ENCODE data around the gene LAMB4.

The LAMB4 gene

DNA sequence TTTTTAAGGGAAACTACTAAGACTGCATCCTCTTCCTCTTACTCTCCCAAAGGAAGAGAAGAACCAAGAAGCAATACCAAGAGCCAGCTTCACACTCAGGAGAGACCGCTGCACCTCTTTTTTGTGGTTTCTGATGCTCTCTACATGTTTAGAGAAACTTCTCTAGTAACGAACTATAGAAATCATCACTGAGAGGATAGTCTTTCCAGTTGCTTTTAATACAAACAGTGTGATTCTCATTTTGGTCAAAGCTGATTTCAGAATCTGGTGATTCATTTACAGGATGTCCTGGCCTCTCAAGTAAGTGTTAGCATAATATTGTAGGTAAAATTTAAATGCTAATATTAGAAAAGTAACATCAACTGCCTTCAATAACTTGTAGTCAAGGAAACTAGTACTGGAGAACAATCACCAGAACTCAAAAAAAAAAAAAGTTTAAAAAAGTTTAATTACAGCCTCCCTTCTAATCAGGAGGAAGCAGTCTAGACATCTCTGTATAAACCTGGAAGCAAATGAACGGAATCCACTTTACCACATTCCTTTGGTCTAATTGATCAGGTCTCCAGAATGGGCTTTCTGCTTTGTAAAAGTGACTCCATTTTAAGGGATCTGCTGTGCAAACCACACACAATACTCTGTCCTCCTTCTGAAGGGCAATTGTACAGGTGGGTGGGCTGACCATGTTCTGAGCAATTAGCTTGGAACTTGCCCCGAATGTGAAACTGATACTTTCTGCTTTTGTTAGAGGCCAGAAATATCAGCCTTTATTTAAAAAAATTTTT is 130.2 kb downstream of the LAMB4 start:
- in situ Hi-C loops (cut with MboI; ENCODE audit: low sequenced_read_pairs) = no loop called here

DNA sequence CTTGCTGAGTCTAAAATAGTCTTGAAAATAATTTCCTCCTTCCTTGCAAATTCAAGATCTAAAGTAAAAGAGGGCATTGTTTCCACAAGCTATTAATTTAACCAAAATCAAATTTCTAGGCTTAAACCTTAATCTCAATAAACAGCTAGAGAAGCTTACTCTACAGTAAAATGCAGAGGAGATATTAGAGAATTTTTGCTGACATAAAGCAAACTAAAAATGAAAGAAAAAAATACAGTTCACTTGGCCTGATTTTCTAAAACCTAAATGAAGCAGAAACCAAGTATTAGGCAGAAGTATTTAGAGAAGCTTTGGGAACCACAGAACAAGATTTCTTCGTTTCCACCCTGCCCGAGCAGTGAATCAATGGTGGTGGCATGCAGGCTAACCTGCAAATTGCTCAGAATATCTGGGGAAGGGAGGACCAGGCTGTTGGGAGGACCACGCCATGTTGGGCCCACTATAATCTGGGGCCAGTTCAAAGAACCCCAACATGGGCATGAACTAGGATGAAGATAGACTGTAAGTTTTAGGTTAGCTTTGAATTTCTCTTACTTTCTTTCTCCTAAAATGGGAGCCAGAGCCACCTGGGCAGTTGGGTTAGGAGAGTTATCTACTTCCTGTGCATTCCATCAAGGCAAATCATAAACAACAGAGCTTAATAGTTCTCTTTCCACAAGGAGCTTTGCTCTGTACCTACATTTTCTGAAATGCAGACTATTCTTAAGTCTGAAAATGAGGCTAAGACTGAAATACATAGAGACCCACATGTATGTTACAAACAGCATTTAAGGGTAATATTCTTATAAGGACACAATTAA is 131.3 kb downstream of the LAMB4 start:
- in situ Hi-C loops (cut with MboI; ENCODE audit: low sequenced_read_pairs) = no loop called here

DNA sequence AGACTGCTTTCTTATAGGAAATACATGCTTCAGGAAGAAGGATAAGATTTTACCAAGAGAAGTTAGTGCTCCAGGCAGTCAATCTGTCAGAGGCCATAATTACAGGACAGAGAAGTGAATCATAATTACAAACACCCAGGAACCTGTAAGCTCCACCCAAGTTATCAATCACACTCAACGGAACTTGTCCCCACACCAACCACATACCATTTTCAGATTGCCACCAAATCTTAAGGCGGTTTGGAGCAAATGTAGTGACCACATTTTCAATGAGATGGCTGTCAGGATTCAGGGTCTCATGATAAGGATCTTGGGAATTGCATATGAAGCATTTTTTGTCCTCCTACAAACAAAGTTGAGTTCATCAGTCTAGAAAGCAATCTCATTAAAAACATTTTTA is 132.0 kb downstream of the LAMB4 start:
- in situ Hi-C loops (cut with MboI; ENCODE audit: low sequenced_read_pairs) = no loop called here

DNA sequence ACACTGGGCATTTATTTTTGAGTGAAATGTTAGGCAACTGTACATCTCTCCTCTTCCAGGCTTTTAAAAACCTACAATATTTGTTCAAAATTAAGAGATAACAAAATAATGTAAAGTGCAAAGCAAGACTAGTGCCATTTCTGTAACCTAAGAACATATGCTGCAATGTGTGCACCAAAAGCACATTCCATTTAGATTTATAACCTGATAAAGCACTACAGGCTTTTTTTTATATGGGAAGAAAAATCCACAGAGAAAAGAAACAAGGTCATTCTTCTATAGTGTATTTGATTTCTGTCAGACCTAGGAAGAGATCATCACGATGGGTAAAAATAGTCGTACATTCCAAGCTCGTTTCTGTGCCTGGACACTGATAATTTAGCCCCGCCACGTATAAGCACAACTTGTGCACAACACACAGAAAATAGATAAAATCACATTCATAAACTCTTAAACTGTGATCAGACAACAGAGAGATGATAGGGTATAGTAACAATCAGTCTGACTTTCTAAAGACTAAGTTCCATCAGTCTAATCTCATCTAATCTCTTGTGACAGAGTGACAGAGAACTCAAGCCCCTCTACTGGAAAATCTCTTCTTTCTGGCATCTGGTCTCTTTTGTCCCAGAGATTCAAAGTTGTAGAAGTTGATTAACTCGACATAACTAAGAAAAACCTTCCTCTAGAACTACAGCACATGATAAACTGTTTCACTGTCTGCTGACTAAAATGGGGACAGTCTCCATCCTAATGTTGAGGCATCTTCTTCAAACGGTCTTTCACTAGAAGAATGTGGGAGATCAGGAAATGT is 133.9 kb downstream of the LAMB4 start:
- in situ Hi-C loops (cut with MboI; ENCODE audit: low sequenced_read_pairs) = no loop called here

DNA sequence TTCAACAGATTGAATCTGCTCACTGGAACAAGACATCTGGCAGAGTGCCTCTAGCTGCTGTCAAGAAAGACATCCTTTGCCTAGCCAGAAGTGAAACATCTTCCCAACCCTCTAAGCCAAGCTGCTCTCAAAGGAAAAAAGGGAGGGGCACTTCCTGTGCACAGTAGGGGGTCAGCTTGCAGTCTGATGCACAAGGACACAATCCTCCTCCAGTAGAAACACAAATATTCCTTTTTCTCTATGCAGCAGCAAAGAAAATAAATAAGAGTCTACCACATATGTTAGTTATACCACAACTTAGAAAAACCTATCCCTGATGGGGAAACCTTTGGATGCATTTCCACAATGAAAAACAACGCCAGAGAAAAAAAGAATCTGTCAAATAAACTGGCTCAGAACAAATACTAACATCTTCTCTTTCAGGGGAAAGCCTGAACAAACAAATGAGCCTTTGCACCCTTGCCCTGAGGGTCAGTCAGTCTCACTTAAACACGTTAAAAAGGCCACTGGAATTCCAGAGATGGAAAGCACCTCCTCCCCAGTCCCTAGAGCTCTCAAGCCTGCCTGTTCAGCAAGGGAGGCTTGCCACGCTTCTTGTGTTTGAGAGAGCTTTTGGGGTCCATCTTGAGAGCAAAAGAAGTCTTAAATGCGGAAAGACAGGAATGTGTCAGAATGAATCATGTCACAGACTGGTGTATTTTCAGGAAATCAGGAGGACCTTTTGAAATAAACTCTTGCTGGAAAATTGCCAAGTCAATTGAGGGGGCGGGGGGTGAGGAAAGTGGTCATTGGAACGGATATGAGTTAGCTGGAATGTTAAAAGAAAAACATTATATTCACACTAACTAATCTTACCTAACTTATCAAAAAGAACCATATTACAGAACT is 134.7 kb downstream of the LAMB4 start:
- in situ Hi-C loops (cut with MboI; ENCODE audit: low sequenced_read_pairs) = no loop called here

DNA sequence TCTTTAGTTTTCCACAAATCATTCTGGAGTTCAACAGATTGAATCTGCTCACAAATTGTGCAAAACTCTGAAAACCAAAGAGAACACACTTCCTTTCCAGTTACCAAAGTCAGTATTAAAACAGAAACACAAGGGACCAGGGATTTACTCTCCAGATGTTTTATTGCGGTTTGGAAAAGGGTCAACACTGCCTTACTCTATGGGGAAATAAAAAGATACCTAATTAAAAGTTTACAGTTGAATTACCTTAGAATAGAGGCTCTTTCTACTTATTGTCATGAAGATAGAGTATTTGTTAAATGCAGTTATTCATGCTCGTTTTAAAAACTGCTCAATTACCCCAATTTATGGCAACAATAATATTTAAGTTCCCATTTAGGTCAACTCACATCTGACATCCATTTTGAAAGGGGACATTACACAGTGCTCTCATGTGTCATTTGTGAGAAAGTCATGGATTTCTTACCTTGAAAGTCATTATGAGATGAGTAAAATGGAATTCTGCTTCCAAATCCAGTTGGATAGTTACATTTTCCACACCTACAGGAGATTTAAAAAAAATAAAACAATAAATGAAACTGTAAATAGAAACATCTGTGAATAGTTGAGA is 135.6 kb downstream of the LAMB4 start:
- in situ Hi-C loops (cut with MboI; ENCODE audit: low sequenced_read_pairs) = no loop called here

DNA sequence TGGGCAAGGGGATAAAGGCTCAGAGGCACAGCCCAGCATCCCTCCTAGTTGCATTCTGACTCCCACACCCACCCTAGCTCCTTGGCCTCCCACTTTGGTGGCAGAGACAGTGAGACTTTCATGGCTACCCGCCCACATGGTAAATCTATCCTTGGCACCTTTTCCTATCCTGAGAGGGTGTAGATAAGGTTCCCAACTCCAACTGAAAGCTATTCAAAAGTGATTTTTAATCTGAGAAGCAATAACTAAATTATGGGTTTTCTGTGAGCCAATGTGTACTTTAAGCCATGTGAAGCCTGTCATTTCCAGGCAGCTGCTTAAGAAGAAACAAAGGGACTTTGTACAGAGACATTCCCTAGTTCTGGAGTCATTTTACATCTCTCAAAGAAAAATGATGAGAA is 136.3 kb downstream of the LAMB4 start:
- in situ Hi-C loops (cut with MboI; ENCODE audit: low sequenced_read_pairs) = no loop called here

DNA sequence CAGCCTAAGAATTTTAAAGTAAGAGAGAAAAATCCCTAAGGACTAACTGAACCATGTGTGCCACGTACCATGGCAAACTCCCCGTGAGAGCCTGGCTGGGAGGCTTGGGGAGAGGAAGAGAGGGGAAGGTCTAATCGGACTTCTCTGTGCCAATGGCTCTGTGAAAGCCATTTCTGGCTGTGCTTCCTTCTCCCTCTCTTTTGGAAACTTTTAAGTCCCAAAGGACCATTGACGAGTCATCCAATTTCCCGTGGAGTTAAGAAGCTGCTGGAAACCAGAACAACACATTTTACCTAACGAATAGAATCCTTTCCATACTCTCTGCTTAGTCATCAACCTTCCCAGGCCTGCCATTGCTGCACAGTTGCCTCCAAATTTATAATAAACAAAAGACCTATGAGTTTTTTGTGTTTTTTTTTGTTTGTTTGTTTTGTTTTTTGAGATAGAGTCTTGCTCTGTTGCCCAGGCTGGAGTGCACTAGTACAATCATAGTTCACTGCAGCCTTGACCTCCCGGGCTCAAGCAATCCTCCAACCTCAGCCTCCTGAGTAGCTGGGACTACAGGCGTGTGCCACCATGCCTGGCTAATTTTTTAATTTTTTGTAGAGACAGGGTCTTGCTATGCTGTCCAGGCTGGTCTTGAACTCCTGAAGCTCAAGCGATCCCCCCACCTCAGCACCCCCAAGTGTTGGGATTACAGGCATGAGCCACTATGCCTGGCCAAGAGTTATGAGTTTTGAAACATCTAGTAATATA is 140.4 kb downstream of the LAMB4 start:
- in situ Hi-C loops (cut with MboI; ENCODE audit: low sequenced_read_pairs) = no loop called here

DNA sequence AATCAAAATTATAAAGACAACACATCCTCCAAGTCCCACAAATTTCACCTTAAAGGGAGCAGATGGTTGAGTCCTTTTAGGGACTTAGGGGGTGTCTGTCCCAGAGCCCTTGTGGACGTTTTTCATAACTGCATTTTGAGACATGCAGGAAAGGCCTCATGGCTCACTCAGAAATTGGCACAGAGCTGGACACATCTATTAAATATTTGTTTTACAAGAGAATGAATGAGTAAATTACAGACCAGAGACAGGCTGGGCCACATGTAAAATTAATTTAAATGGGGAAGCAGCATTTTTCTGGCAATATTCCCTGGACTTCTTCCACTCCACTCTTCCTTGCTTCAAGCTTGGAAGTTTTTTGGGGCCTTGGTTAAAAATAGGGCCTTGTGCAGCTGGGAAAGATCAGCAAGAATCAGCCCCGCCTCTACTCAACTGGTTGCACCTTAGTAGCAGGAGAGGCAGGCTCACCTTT is 147.2 kb downstream of the LAMB4 start:
- in situ Hi-C loops (cut with MboI; ENCODE audit: low sequenced_read_pairs) = no loop called here

DNA sequence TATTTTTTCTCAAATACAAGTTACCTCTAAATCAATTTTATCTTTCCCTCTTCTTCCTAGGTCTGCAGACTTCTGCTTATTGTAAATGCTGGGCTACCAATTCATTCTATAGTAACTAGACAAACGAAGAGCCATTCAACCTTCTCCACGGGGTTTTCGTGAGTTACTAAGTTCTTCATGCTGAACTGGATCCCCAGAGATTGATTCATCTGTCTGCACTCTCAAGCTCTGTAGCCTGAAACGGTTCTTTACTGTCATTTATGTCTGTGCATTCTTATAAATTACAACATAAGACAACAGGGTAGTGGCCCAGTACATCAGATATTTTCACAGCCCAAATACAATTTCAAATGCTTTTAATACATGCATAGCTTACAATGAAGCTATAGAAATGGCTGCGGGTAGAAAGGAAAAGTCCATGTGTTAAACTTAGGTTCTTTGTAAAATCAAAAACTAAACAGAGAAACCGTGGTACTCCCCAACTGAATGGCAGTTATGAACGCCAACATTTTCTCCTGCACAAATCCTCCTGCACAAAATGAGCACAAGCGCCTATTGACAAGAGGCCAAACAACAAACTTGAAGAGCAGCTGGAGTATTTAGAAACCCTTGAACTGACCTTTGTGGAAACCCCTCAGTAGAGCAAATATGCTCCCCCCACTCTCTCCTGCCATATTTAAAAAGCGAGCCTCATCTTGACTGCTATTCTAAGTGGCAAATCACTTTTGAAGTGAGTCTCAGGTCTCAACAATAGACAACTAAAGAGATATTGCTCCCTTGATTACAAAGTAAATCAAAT is 147.9 kb downstream of the LAMB4 start:
- in situ Hi-C loops (cut with MboI; ENCODE audit: low sequenced_read_pairs) = no loop called here

DNA sequence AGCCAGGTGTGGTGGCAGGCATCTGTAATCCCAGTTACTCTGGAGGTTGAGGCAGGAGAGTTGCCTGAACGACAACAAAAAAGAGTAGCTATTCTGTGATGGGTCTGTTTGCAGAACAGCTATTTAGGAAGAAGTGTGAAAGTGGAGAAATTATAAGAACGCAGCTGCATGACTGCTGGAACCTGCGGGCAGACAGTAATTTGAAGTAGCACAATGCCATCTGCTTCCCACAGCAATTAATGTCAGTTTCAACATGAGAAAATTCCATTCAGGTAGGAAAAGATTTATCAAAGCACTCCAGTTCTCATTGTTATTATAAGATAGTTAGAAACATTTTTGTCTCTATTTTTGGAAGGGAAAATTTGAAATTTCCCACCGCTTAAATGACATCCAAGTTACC is 148.7 kb downstream of the LAMB4 start:
- in situ Hi-C loops (cut with MboI; ENCODE audit: low sequenced_read_pairs) = no loop called here

DNA sequence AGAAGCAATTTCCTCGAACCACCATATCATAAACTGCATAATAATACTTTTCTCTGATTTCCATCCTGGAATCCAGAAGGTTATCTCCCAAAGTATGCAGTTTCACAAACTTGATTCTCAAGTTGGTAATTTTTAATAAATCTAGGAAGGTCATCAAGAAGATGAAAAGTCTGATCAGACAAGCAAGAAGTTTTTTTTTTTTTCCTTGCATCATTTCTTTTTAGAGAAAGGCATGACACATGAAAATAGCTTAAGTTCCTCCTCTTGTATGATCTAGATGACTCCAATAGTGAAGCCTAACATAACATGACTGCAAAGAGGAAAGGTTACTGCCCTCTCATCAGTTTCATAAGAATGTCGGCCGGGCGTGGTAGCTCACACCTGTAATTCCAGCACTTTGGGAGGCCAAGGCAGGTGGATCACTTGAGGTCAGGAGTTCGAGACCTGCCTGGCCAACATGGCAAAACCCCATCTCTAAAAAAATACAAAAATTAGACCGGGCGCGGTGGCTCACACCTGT is 149.4 kb downstream of the LAMB4 start:
- in situ Hi-C loops (cut with MboI; ENCODE audit: low sequenced_read_pairs) = no loop called here

DNA sequence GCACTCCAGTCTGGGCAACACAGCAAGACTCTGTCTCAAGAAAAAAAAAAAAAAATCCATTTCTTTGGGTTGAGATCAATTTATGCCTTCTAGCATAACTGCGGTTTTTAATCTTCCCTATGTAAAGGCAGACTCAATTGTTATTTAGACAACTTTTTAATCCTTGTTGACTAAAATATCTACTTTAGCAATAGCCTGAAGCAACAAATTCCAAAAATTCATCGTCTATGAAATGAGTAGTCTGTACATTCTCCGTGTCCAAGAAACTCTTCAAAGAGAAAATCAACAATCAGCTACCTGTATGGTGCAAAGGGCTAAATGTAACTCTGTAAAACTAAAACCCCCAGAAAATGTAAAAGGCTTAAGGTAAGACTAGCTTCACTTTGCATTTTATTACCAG is 150.0 kb downstream of the LAMB4 start:
- in situ Hi-C loops (cut with MboI; ENCODE audit: low sequenced_read_pairs) = no loop called here

DNA sequence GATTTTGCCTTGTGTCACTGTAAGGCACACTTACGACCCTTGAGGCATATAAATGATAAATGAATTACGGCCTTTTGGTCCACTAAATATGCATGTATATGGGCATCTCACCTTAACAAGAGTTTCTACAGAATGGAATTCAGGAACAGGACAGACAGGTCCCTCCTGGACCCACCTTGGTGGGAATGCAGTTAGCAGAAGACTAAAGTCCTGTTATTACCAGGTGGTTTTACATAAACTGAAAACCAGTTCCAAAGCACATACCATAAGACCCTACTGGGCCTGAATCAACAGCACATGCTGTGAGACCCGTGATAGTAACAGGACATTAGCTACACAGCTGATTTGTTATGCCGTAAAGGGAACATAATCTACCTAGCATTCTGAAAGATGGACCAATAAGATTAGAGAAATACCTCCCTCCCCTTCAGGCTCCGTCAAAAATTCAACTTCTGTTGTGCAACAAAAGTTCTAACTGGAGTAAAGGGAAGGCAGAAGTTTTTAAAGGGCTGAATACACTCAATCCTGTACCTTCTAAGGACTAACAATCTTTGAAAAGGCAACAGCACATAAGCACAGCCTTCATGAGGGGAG is 151.2 kb downstream of the LAMB4 start:
- in situ Hi-C loops (cut with MboI; ENCODE audit: low sequenced_read_pairs) = no loop called here

DNA sequence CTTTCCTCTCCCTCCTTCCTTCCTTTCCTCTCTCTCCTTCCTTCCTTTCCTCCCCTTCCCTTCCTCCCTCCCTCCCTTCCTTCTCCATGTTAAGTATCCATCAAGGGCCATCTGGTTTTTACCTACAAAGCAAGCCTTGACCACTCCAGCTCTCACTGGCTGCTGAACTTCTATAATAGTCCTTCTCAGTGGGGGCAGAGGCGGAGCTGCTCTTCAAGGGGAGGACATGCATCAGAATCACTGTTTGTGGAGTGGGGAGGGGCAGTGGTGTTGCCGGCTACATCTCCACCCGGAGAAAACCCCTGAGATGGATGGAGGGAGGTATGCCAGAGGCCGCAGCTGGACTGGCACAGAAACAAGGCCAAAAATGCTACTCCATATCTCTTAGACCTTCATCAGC is 153.1 kb downstream of the LAMB4 start:
- in situ Hi-C loops (cut with MboI; ENCODE audit: low sequenced_read_pairs) = no loop called here

DNA sequence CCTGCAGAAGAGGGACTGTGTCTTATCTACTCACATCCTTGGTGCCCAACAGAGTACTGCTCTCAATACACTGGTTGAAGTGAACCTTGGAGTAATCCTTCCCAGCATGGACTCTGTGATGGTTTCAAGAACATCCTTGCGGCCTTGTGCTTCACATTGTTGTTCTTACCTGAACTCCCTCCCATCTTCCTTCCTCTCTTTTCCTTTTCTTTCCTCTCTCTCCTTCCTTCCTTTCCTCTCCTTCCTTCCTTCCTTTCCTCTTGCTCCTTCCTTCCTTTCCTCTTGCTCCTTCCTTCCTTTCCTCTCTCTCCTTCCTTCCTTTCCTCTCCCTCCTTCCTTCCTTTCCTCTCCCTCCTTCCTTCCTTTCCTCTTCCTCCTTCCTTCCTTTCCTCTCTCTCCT is 153.5 kb downstream of the LAMB4 start:
- in situ Hi-C loops (cut with MboI; ENCODE audit: low sequenced_read_pairs) = no loop called here

DNA sequence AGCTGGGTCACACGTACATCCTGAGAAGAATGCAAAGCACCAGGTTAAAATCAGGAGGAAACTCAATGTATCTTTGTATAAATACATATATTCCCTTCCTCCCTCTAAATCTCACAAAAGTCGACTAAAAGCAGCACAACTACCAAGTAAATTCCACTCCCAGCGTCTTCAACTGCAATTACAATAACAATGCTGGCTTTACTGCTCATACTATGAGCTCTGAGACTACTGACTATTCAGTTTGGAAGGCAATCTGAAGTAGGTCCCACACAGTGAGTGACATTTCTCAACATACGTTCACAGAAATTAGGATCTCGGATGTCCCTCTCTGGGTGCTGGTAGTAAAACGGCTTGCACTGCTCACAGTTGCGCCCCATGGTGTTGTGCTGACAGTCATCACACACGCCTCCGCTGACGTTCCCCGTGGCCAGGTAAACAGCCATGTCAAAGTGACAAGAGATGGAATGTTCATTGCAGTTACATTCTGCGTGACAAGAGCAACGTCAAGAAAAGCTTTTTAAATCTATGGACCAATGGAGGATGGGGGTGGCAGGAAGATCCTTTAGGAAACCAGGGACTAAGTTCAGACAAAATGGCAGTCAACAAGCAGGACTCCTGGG is 154.7 kb downstream of the LAMB4 start:
- in situ Hi-C loops (cut with MboI; ENCODE audit: low sequenced_read_pairs) = no loop called here
